ENCODE measurements around the gene AXIN1.

Gene AXIN1

GRCh38 chr16:283033-283805, 69.3 kb downstream of the AXIN1 start, which contains the start of gene PDIA2:
Gene PDIA2, plus strand, starts transcription at chr16:283164. Its CDS starts 6 bp downstream, at chr16:283170.
- DNase-seq (ENCODE audit: low read depth in 2 of 2) = no peak

- no peak for DNase-seq (ENCODE audit: low read depth in 2 of 2)
These were observed 70.0 kb downstream of the AXIN1 start for GRCh38 chr16:282491-282890.

DNA sequence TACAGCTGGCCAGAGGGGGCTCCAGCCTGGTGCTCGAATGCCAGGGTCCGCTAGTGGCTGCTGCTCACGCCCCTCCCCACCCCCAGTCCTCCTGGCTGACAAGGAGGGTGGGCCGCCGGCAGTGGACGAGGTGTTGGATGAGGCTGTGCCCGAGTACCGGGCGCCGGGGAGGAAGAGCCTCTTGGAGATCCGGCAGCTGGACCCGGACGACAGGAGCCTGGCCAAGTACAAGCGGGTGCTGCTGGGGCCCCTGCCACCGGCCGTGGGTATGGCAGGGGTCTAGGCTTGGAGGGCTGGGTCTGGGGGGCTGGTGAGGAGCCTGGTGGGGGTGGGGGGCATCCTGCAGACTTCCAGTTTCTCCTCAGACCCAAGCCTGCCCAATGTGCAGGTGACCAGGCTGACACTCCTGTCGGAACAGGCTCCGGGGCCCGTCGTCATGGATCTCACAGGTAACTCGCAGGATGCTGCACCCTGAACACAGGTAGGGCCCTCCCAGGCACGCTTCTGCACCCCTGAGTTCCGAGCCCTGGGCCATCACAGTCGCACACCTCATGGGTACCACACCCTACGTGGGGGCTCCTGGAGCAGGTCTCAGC, 70.8 kb downstream of the AXIN1 start:
- no peak for DNase-seq (ENCODE audit: low read depth in 2 of 2)

- DNase-seq (ENCODE audit: low read depth in 2 of 2) = no peak
These were observed 71.4 kb downstream of the AXIN1 start for GRCh38 chr16:280991-281659.

DNA sequence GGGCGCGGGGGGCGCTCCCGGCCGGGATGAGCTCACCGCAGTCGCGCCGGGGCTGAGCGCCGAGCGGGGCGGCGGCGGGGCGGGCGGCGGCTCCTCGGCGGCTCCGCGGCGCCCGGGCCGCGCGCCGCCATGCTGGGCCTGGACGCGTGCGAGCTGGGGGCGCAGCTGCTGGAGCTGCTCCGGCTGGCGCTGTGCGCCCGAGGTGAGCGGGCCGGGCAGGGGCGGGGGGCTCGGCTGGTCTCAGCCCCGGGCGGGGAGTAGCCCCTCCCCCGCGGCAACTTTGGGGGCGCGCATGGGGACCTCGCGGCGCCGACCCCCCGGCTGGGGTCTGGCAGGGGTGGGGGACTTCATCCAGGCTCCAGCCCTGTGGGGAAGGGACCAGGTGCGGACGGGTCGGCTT, 72.0 kb downstream of the AXIN1 start, which contains the start of gene ARHGDIG:
TSS of gene ARHGDIG (plus strand) at position 40 of the 400 bp plus-strand sequence. CDS start at position 130, 90 bp downstream.
- DNase-seq (ENCODE audit: low read depth in 2 of 2) = no peak

DNA sequence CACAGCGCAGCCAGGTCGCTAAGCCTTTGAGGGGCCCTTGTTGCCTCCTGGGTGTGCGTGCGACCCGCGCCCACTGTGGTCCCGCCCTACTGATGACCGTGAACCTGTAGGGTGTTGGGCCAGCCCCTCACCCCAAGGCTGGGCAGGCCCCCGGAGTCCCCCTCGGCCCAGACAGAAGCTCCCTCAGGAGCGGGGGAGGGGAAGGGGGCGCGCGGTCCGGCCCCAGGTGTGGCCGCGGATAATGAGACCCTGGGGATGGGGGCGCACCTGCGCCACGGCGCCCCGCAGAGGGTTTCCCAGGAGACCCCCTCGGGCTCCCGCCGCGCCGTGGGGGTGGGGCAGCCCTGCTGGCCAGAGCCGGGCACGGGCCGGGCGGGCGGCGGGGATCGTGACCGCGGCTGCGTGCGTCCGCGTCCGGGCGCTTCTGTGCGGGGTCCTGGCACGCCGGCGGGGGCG, 72.5 kb downstream of the AXIN1 start:
- DNase-seq (ENCODE audit: low read depth in 2 of 2) = no peak

GRCh38 chr16:279531-279930, 73.0 kb downstream of the AXIN1 start:
- DNase-seq (ENCODE audit: low read depth in 2 of 2) = no peak

- DNase-seq (ENCODE audit: low read depth in 2 of 2) = no peak
These were observed 73.6 kb downstream of the AXIN1 start for GRCh38 chr16:278863-279366.

DNA sequence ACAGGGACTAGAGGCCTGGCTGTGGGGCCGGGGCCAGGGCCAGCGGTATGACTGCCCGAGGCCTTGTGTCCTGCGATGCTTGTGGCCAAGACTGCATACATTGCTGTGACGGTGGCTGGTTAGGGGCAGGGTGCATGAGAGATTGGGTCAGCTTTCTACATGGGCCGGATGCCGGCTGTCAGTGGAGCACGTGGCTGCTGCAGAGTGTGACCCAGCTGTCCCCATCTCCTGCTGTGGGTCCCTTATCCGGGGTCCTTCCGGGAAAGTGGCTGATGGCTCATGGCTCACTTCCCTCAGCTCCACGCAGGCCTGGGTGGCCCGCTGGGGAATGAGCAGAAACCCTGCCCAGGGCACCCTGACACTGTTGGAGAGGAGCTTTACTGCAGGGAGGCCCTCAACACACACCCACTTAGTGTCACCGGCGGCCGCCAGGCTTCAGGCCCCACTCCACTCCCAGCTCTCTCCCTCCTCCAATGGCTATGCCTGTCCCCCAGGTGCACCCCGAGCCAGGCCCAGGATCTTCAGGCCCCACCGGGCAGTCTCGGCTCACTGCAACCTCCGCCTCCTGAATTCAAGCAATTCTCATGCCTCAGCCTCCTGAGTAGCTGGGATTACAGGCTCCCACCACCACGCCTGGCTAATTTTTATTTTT, 76.0 kb downstream of the AXIN1 start:
- DNase-seq (ENCODE audit: low read depth in 2 of 2) = no peak

GRCh38 chr16:275786-276232, 76.7 kb downstream of the AXIN1 start, which contains the start of gene RGS11:
Gene RGS11, minus strand, starts transcription at chr16:275944. Its CDS starts 33 bp downstream, at chr16:275911.
- DNase-seq (ENCODE audit: low read depth in 2 of 2) = no peak

DNA sequence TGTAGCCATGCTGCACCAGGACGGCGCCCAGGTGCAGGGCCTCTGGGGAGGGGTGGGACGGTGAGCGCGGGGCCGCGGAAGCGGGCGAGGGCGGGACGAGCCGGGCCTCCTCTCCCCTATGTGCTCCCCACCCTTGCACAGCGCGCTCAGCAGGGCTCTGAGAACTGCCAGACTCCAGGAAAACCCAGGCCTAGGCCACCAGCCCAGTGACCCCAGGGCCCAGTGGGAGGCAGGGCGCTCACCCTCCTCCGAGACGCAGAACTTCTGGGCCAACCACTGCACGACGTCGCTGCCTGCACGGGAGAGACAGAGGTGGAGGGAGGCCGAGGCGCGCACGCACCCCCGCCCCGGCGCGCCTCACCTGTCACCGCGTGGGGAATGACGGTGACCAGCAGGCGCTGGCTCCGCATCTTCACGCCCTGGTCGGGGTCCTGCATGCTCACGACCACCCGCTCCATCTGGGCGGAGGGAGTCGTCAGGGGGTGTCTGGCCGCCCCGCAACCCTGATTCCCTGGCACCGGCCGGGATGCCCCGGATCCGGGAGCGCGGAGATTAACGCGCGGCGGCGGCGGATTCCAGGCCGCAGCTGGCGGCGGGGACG, 77.4 kb downstream of the AXIN1 start:
- DNase-seq (ENCODE audit: low read depth in 2 of 2) = no peak

GRCh38 chr16:273547-274421, 78.7 kb downstream of the AXIN1 start:
- DNase-seq (ENCODE audit: low read depth in 2 of 2) = no peak

DNA sequence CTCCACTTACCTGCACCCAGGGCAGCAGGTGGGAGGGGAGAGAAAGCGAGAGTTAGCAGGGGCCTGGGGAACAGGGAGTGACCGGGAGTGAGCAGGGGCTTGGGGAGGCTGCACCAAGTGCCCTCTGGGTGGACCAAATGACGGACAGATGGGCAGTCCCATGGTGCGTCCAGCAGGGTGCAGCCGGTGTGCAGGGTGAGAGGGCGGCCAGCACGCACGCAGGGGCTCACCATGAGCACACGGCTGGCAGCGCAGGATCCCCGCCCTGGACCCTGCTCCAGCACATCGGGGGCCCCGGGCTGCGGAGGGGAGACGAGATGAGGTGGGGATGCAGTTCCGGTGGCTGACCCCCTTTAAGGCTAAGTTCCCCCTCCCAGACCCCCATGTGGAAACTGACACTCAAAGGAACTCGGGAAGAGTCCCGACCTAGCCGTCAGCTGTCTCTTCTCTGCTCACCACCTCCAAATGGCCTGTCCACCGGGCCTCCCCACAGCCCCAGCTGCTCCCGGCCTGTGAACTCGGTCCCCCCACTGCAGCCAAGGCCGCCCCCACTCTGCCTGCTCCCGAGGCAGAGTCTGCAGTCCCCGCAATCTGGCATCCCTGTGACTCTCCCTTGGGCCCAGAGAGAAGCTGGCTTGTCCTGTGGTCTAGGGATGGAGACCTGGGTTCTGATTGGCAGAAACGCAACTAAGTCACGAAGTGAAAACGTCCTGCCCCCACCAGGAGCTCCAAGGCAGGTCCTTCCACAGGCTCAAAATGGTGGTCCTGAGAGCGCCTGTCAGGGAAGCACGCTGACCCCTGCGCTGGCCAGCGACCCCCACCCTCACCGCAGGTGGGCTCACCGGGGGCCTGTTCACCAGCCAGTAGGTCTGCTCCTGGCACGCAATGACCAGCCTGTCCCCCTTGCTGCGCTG, 79.6 kb downstream of the AXIN1 start:
- DNase-seq (ENCODE audit: low read depth in 2 of 2) = no peak

DNA sequence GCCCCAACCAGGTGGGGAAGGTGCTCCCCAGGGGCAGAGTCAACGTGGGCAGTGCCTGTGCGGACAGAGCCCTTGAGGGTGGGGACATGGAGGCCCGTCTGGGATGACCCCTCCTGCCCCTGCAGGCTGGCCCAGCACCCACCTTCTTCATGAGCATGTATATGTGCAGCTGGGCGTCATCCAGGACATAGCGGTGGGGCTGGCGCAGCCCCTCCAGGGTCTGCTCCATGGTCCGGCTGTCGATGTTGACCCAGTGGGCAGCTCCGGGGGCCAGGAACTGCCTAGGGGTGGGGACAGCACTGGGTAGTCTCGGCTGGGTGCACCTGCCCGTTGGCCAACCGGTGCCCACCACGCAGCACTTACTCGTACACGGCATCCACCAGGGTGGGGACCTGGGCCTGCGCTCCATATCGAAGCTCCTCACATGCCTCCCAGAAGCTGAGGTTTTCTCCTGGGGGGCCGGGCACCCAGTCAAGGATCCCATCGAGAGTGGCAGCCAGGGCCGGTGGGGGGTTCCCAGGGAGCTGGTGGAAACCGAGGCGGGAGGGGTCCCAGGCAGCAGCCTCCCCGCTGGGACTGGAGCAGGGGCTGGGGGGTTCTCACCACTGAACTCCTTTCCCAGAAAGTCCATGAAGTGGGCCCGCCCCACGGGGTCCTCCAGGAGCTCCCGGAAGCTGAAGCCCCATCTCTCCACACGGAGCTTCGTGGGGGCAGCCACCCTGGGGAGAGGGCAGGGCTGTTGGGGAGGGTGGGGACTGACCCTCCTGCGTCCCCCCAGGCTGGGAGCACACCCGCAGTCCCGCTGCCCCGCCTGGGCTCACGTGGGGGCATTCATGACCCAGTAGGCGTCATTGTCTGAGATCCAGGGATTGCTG, 81.9 kb downstream of the AXIN1 start:
- no peak for DNase-seq (ENCODE audit: low read depth in 2 of 2)

DNA sequence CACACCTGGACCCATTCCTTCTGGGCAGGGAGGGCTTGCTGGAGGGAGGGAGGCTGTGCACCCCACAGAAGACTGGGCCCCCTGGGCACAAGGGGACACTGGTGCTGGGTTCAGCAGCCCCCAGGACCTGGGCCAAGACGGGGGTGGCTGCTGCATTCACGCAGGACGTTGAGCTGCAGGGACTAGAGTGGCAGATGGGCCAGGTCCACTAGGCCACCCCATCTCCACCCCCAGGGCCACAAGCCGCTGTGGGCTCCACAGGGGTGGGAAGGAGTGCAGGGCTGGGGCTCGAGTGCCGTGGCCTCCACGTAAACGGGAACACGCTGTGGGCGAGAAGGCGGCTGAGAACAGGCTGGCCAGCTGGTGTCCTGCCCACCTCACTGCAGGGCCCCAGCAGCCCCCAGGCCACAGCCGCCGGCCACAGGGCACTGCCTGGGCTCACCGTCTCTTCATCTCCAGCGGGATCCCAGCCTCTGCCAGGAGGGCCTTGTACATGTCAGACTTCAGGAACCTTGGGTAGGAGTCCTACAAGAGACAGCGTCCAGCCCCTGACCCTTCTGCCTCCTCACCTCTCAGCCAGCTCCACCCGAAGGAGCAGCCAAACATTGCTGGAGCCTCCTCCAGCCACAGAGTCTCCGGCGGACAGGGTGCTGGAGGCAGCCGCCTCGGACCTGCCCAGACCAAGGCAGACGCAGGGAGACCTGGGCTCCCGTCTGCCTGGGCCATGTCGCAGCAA, 83.3 kb downstream of the AXIN1 start:
- no peak for DNase-seq (ENCODE audit: low read depth in 2 of 2)

DNA sequence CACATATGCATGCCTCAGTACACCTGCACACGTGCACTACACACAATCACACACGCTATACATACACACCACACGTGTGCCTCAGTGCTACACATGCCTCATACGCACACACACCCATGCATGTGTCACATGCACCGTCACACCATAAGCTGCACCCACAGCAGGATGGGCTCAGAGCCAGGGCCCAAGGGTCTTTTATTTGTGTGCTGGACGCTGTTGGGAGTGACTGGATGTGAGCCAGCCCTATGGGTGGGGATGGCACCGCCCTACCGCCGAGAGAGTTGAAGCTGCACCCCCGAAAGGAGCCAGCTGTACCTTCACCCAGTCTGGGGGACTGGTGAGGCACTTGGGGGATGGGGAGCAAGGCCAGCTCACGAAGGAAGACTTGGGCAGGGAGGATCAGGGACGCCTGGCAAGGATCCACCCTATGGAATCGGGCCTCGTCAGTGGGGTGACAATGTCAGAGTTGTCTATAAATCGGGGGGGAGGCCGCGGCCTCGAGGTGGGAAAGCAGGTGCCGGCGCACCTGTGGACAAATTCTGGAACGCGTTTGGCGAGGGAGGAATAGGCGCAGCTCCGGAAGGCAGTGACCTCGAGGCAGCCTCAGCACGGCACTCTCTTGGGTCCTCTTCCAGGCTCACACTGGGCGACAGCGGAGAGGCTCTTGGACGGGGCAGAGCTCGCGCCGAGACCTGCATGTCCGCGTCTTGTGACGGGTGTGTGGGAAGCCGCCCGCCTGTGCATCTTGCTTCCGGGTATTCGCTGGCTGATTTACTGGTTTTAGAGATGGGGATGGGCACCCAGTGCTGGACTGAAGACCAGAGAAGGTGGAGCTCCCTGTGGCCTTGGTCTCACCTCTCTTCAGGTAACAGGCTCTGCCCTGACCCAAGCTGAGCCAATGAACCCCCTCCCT, 84.1 kb downstream of the AXIN1 start:
- DNase-seq (ENCODE audit: low read depth in 2 of 2) = no peak
